Coronary artery (tissue), 2 donors: Measurements from ENCODE around the gene RIPK4.

Experiments used
- DNase-seq: peaks from one replicate; pipeline ENCODE4 v3.0.0-alpha.2; 2017; ENCODE audit warnings: low spot score
- H3K27ac ChIP-seq, 2 donors: fragments of 200-600 bp; sonication (generic); one replicate each; pipeline ENCODE4 v1.5.1; 2016 to 2019
- H3K4me3 ChIP-seq: fragments of 200-600 bp; sonication (generic); 2 replicates; pipeline ENCODE4 v1.5.1; 2016; ENCODE audit warnings: mild to moderate bottlenecking, moderate library complexity
- CTCF ChIP-seq: fragments of 200-600 bp; sonication (generic); IDR thresholded peaks from one replicate; pipeline ENCODE4 v1.5.1; 2019; ENCODE audit warnings: antibody characterized with exemption

Gene RIPK4

GRCh38 chr21:41692185-41692565 is 74.7 kb downstream of the RIPK4 start:
- Histone ChIP-seq H3K4me3 (no peak overlapping the region), H3K27ac (no peak overlapping the region)
- no peak for TF ChIP-seq CTCF
- DNase-seq, result no peak

DNA sequence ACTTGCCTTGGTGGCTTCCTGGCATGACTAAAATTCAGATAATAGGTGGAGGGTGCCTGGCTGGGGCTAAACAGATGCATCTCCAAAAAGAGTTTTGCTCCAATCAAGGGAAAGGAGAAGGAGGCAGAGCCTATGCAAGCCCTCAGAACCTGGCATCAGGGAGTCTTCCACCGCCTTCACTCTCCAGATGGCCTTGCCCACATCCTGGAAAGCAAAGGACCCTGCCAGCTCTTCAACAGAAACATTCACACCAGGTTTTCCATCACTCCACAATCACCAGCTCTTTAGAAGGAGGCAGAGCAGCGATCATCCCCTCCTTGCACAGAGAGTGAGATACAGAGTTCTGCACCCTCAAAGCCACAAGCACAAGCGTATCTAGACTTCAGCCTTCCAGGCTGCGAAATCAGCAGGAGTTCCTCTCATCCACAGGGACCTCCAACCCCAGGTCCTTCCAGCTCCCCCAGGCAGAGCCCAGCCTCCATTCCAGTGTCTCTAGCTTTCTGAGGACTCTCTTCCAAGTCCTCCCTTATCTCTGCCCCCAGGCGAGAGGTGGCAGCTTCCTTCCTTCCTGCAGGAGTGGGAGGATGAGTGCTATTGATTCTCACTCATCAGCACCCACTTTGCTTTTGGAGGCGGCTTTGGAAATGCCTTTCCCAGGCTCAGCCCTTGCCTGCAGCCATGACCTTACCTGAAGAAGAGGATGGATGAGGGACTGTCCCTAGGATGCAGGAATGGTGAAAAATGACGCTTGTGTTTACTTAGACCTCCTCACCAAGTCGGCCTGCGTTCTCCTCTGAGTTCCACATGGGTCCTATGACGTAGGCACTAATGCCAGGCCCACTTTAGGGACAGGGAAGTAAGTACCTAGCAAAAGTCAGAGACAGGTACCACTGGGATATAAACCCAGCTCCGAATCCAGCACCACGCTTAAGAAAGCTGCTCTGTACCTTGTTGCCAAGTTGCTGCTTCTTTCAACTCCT is 75.4 kb downstream of the RIPK4 start:
- no peak overlapping the region for H3K27ac ChIP-seq
- no peak overlapping the region for H3K4me3 ChIP-seq
- no peak for TF ChIP-seq CTCF
- no peak for DNase-seq
